ENCODE measurements around the gene SLC25A47.
"Not testable (repeated sequence)": the region's sequence is repeated elsewhere in the genome, so short reads cannot be mapped to it uniquely, and the experiment has no call there.

SLC25A47 gene

GRCh38 chr14:100309028-100309737 lies 14.0 kb upstream of the SLC25A47 start:
- no peaks in the 10 kb centered on the region for H3K27me3 ChIP-seq (ENCODE audit: control insufficient read depth in 1 of 2, insufficient read depth in 2 of 2, low read length in 2 of 2)
- H3K4me1 ChIP-seq (ENCODE audit: insufficient read depth, low read length) = peaks cover 12% of the 10 kb centered on the region
- no peaks in the 10 kb centered on the region for H3K36me3 ChIP-seq (ENCODE audit: insufficient read depth, low read length)
- H3K9me3 ChIP-seq (ENCODE audit: low read length) = no peaks in the 10 kb centered on the region
- H3K4me3 ChIP-seq (ENCODE audit: low read depth in 1 of 2, low read length in 2 of 2) = no peak overlapping the region
- H3K9ac ChIP-seq (ENCODE audit: low read length) = no peak overlapping the region
- no peak overlapping the region for H3K27ac ChIP-seq (ENCODE audit: low read depth, low read length)

GRCh38 chr14:100312110-100312876 lies 10.8 kb upstream of the SLC25A47 start:
- H3K36me3 ChIP-seq (ENCODE audit: insufficient read depth, low read length) = not testable (repeated sequence)

DNA sequence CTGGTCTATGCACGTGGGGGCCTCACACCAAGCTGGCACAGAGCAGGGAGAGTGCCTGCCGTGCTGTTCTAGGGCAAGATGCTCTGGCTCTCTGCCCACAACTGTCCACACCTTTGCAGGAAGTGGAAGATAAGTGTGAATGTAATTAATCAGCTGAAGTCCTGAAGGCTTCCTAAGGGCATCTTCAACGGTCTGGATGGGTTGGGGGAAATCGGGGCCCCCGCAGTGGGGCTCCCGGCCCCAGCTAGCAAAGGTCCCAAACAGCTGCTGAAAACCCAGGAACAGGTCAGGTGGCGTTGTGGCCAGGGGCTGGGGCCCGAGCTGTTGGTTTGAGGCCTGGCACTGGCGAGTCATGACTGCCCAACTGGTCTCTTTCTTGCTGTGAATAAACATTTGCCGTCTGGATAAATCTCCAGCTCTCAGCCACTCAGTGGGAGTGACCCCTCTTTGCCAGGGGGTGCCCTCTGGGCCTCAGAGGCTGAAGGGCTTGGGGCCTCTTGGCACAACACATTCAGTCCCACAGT lies 10.2 kb upstream of the SLC25A47 start:
- H3K9ac ChIP-seq (ENCODE audit: low read length) = no peak overlapping the region

More at GRCh38 chr14:100312110-100312876, 10.8 kb upstream of the SLC25A47 start:
- not testable (repeated sequence) for H3K27ac ChIP-seq (ENCODE audit: low read depth, low read length); H3K9ac ChIP-seq (ENCODE audit: low read length); H3K9me3 ChIP-seq (ENCODE audit: low read length); H3K27me3 ChIP-seq (ENCODE audit: control insufficient read depth in 1 of 2, insufficient read depth in 2 of 2, low read length in 2 of 2); H3K4me1 ChIP-seq (ENCODE audit: insufficient read depth, low read length); H3K4me3 ChIP-seq (ENCODE audit: low read depth in 1 of 2, low read length in 2 of 2)

DNA sequence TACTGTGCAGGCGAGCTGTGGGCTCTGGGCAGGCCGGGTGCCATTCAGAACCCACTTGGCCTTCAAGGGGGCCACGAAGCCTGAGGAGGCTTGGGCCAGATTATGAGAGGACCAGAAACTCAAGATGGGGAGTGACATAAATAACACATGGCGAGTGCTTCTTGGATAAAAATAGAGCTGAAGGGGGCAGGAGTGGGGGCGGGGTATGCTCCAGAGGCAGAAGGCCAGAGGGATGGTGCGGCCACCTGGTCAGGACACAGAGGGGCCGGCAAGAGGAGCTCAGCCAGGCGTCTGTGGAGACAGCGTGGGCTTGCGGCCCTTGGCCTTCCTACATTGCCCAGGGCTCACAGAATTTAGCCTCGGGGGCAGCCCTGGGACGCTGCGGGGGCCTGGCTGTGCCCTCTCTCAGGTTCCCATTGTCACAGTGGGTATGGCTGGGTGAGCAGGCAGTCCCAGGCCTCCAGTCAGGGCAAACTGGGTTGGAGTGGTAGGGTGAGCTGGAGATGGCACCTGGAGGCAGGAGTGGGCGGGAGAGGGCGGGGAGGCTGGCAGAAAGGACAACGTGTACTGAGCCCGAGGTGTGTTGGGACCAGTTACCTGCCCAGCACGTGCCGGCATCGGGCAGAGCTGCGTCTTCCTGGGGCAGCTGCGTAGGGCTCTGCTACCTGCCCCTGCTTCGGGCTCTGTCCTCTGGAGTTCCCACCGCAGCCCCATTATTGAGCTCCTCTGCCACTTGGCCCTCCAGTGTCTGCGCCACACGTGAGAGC lies 9.5 kb upstream of the SLC25A47 start:
- Histone ChIP-seq H3K4me1 (ENCODE audit: insufficient read depth, low read length) (peaks cover 9% of the 10 kb centered on the region), H3K27ac (ENCODE audit: low read depth, low read length) (no peak overlapping the region), H3K9ac (ENCODE audit: low read length) (no peak overlapping the region), H3K27me3 (ENCODE audit: control insufficient read depth in 1 of 2, insufficient read depth in 2 of 2, low read length in 2 of 2) (no peaks in the 10 kb centered on the region), H3K9me3 (ENCODE audit: low read length) (no peaks in the 10 kb centered on the region), H3K36me3 (ENCODE audit: insufficient read depth, low read length) (no peaks in the 10 kb centered on the region), H3K4me3 (ENCODE audit: low read depth in 1 of 2, low read length in 2 of 2) (no peak overlapping the region)

More for the DNA sequence above, 10.2 kb upstream of the SLC25A47 start:
- Histone ChIP-seq H3K36me3 (ENCODE audit: insufficient read depth, low read length) (no peaks in the 10 kb centered on the region), H3K9me3 (ENCODE audit: low read length) (no peaks in the 10 kb centered on the region), H3K27ac (ENCODE audit: low read depth, low read length) (no peak overlapping the region), H3K4me3 (ENCODE audit: low read depth in 1 of 2, low read length in 2 of 2) (no peak overlapping the region), H3K4me1 (ENCODE audit: insufficient read depth, low read length) (peaks cover 5% of the 10 kb centered on the region), H3K27me3 (ENCODE audit: control insufficient read depth in 1 of 2, insufficient read depth in 2 of 2, low read length in 2 of 2) (no peaks in the 10 kb centered on the region)

DNA sequence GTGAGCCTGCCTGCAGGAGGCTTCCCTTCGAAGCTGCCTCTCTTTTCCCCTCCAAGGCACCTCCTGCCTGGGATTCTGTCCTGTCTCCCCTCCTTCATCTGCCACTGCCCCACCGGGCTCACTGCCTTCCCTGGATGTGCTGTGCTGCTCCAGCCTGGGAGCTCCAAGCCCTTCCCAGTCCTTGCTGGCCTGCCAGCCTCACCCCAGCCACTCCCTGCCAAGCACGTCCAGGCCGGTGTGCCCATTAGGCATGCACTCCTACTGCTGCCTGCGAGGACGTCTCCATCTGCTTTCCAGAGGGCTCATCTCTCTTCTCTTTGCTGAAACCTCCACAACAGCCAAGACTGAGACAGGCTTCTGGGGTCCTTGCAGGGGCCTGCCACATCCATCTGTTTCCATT lies 8.4 kb upstream of the SLC25A47 start:
- Histone ChIP-seq H3K4me1 (ENCODE audit: insufficient read depth, low read length) (peaks cover 9% of the 10 kb centered on the region), H3K27me3 (ENCODE audit: control insufficient read depth in 1 of 2, insufficient read depth in 2 of 2, low read length in 2 of 2) (no peaks in the 10 kb centered on the region)

DNA sequence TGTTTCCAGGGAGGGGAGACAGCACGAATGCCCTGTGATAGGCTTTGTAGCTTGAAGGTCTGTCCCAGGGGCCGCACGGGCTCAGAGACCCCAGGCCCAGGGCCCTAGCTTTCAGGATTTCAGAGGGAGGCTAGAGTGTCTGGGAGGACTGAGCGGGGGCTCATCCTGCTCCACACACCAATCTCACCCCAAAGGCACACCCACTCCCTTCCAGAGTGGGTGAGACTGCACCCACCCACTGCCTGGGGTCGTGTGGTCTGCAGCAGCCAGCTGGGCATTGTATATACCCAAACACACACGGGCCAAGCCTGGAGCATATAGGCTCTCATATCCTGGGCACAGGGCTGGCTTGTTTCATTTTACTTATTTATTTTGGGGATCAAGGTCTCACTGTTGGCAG lies 5.8 kb upstream of the SLC25A47 start:
- Histone ChIP-seq H3K9me3 (ENCODE audit: low read length) (no peaks in the 10 kb centered on the region), H3K4me3 (ENCODE audit: low read depth in 1 of 2, low read length in 2 of 2) (peak overlapping the region in 1 of 2 donors; percentile 52), H3K4me1 (ENCODE audit: insufficient read depth, low read length) (peaks cover 9% of the 10 kb centered on the region), H3K36me3 (ENCODE audit: insufficient read depth, low read length) (no peaks in the 10 kb centered on the region), H3K27me3 (ENCODE audit: control insufficient read depth in 1 of 2, insufficient read depth in 2 of 2, low read length in 2 of 2) (no peaks in the 10 kb centered on the region), H3K9ac (ENCODE audit: low read length) (peak overlapping the region; percentile 44), H3K27ac (ENCODE audit: low read depth, low read length) (no peak overlapping the region)

More for the DNA sequence above, 8.4 kb upstream of the SLC25A47 start:
- no peak overlapping the region for H3K4me3 ChIP-seq (ENCODE audit: low read depth in 1 of 2, low read length in 2 of 2)
- no peak overlapping the region for H3K27ac ChIP-seq (ENCODE audit: low read depth, low read length)
- H3K36me3 ChIP-seq (ENCODE audit: insufficient read depth, low read length) = no peaks in the 10 kb centered on the region
- no peak overlapping the region for H3K9ac ChIP-seq (ENCODE audit: low read length)
- H3K9me3 ChIP-seq (ENCODE audit: low read length) = no peaks in the 10 kb centered on the region

DNA sequence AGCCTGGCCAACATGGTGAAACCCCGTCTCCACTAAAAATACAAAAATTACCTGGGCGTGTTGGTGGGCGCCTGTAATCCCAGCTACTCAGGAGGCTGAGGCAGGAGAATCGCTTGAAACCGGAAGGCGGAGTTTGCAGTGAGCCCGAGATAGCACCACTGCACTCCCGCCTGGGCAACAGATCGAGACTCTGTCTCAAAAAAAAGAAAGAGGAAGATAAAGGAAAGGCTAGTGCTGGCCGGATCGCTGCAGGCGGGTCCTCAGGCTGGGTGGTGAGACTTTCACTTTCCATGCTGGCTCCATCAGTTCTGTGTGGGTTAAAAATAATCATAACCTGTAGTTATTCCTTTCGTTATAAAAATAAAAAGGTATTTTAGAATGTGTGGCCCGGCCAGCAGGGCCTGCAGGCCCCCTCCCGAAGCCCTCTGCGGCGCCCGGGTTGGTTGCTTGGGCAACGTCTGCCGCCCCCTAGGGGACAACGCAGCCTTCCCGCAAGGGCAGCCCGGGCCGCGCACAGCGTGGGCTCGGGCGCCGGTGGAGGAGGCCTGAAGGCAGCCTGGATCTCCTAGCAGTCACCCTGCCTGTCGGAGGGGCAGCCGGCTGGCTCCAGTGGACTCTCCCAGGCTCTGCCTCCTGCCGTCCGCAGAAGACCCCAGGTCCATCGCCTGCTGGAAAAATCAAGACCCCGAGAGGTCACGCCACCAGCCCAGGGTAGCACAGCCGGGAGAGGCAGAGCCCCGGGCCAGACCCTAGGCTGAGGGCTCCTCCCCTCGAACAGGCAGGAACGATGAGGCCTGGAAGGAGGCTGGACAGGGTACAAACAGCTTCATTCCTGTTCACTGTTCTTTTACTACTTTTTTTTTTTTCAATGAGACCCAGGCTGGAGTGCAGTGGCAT lies 5.0 kb upstream of the SLC25A47 start:
- peak overlapping the region; percentile 25 to 52 for H3K4me3 ChIP-seq (ENCODE audit: low read depth in 1 of 2, low read length in 2 of 2)
- no peaks in the 10 kb centered on the region for H3K27me3 ChIP-seq (ENCODE audit: control insufficient read depth in 1 of 2, insufficient read depth in 2 of 2, low read length in 2 of 2)
- H3K9ac ChIP-seq (ENCODE audit: low read length) = peak overlapping the region; percentile 44
- H3K9me3 ChIP-seq (ENCODE audit: low read length) = no peaks in the 10 kb centered on the region
- H3K27ac ChIP-seq (ENCODE audit: low read depth, low read length) = no peak overlapping the region
- H3K36me3 ChIP-seq (ENCODE audit: insufficient read depth, low read length) = no peaks in the 10 kb centered on the region
- peaks cover 9% of the 10 kb centered on the region for H3K4me1 ChIP-seq (ENCODE audit: insufficient read depth, low read length)

GRCh38 chr14:100320157-100320856 lies 2.8 kb upstream of the SLC25A47 start:
- no peaks in the 10 kb centered on the region for H3K36me3 ChIP-seq (ENCODE audit: insufficient read depth, low read length)
- no peaks in the 10 kb centered on the region for H3K9me3 ChIP-seq (ENCODE audit: low read length)
- H3K4me1 ChIP-seq (ENCODE audit: insufficient read depth, low read length) = peaks cover 9% of the 10 kb centered on the region
- no peak overlapping the region for H3K27ac ChIP-seq (ENCODE audit: low read depth, low read length)
- H3K27me3 ChIP-seq (ENCODE audit: control insufficient read depth in 1 of 2, insufficient read depth in 2 of 2, low read length in 2 of 2) = no peaks in the 10 kb centered on the region
- no peak overlapping the region for H3K4me3 ChIP-seq (ENCODE audit: low read depth in 1 of 2, low read length in 2 of 2)
- H3K9ac ChIP-seq (ENCODE audit: low read length) = no peak overlapping the region

DNA sequence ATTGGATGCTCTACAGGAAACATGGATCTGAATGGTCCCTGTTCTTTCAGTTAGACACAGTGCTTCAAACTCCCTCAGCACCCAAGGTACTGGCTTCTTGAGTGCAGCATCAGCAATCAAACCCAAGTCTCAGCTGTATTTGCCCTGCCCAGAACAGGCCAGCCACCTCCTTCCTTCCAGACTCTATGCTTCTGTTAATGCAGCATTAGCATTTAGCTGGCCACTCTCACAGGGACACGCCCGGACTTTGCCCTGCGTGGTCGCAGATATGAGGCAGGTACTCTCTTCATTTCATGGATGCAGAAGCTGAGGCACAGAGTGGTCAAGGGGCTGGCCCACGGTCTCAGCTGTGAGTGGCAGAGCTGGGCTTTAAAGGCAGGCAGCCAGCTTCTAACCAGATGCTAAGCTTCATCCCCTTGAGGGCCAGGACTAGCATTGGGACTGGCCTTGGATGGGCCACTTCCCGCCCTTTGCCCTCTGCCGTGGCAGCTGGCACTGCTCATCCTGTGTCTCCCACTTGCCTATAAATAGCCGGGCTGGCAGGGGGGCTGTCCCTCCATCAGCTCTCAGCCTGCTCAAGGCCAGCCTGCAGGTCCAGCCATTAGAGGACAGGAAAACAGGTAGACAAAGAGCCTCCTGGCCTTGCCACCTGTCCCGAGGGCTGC lies 1.5 kb upstream of the SLC25A47 start:
- H3K27ac ChIP-seq (ENCODE audit: low read depth, low read length) = no peak overlapping the region

More for the DNA sequence above, 1.5 kb upstream of the SLC25A47 start:
- Histone ChIP-seq H3K4me3 (ENCODE audit: low read depth in 1 of 2, low read length in 2 of 2) (no peak overlapping the region), H3K9me3 (ENCODE audit: low read length) (no peaks in the 10 kb centered on the region), H3K36me3 (ENCODE audit: insufficient read depth, low read length) (no peaks in the 10 kb centered on the region), H3K9ac (ENCODE audit: low read length) (no peak overlapping the region), H3K4me1 (ENCODE audit: insufficient read depth, low read length) (peaks cover 9% of the 10 kb centered on the region), H3K27me3 (ENCODE audit: control insufficient read depth in 1 of 2, insufficient read depth in 2 of 2, low read length in 2 of 2) (no peaks in the 10 kb centered on the region)

All from muscle layer of colon (tissue), 2 donors.